Gastroesophageal sphincter (tissue), 4 donors: ENCODE data around the gene APOL4. TPM values are rescaled to one million over a fixed set of nuclear protein-coding genes. Genes with fewer than 3 reads are reported as not detected.

Source experiments
- ATAC-seq: fragments of 150-250 bp; one replicate; pipeline ENCODE4 v1.9.1; 2016; ENCODE audit warnings: mild to moderate bottlenecking, moderate library complexity
- H3K27ac ChIP-seq, 4 donors: fragments of 200-600 bp; sonication (generic) in 3 of 4; 1 replicate in 3 of 4; 2 replicates in 1 of 4; pipeline ENCODE4 v1.5.1; 2016 to 2019
- H3K27me3 ChIP-seq: fragments of 200-600 bp; sonication (generic); one replicate; pipeline ENCODE4 v1.5.1; 2019
- H3K36me3 ChIP-seq, 2 donors: fragments of 200-600 bp; sonication (generic); one replicate each; pipeline ENCODE4 v1.5.1; 2019; ENCODE audit warnings: control low read depth in 1 of 2
- H3K4me1 ChIP-seq, 3 donors: fragments of 200-600 bp; sonication (generic); 1 replicate in 2 of 3; 2 replicates in 1 of 3; pipeline ENCODE4 v1.5.1; 2016 to 2019; ENCODE audit warnings: control low read depth in 2 of 3
- H3K4me3 ChIP-seq, 2 donors: fragments of 200-600 bp; sonication (generic); one replicate each; pipeline ENCODE4 v1.5.1; 2019; ENCODE audit warnings: mild to moderate bottlenecking in 1 of 2, moderate library complexity in 1 of 2
- H3K9me3 ChIP-seq, 3 donors: fragments of 200-600 bp; sonication (generic); one replicate each; pipeline ENCODE4 v1.5.1; 2017 to 2019; ENCODE audit warnings: control low read depth in 2 of 3
- EP300 ChIP-seq: sonication (generic); formaldehyde crosslinking; IDR thresholded peaks from one replicate; pipeline ENCODE4 v1.6.1; 2017; ENCODE audit warnings: antibody characterized with exemption, mild to moderate bottlenecking
- POLR2A ChIP-seq, 2 donors: fragments of 450-650 bp; IDR thresholded peaks; one replicate each; pipeline ENCODE4 v1.6.1; 2017; ENCODE audit warnings: antibody characterized with exemption in 2 of 2, mild to moderate bottlenecking in 2 of 2, moderate library complexity in 1 of 2
- POLR2AphosphoS5 ChIP-seq: sonication (generic); formaldehyde crosslinking; IDR thresholded peaks from one replicate; pipeline ENCODE4 v1.6.1; 2017; ENCODE audit warnings: antibody characterized with exemption
- WGBS, 2 donors: methylation state at CpG; one replicate each; pipeline ENCODE4 v1.1.5; 2018; ENCODE audit warnings: low coverage in 1 of 2; 5-methylcytosine and 5-hydroxymethylcytosine counted together
- total RNA-seq, 4 donors: library from RNA; depleted of rRNA; stranded (reverse); fragments of >200 nt; gene quantifications; one replicate each; pipeline ENCODE4 v1.1.0, GENCODE V29; 2016
- TF ChIP-seq, protein P1 (sequence below), 4 experiments: fragments of 200-600 bp in 2 of 4; fragments of 450-650 bp in 2 of 4; sonication (generic) in 1 of 4; IDR thresholded peaks; one replicate each; pipeline ENCODE4 v1.5.1; 2017 to 2019; ENCODE audit warnings: antibody characterized with exemption in 4 of 4, mild to moderate bottlenecking in 2 of 4, moderate library complexity in 2 of 4

APOL4 gene
- total RNA-seq, 4 donors from 2014 or later, result 1.1 to 18.8 (median 5.4) TPM

DNA sequence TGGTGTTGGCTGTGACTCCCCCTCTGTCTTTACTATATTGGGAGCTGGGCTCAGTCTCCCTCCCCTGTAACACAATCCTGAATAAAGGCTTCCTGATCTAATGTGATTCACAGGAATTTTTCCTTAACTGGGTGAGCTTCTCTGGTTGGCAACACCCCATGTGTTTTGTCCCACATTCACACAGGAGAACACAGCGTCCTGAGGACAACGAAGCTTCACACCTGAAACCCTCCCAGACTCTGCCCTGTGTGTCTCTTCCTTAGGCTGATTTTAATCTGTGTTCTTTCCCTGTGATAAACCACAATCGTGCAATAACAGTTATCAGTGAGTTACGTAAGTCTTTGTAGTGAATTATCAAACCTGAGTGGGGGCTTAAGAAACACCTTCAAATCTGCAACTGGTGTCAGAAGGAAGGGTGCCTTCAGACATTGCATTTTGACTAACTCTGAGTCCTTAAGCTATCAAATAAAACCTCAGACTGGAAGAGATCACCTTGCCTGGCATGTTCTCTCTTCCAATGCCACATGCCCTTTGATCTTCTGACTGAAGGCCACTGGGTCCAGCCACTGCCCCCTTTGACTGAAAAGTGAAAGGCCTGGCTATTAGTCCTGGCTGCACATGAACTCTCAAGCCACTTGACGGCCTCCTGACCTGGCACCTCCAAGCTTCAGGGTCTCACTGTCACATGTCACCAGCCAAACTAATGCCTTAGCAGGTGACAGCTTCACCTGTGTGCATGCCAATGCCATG lies 58.4 kb downstream of the APOL4 start:
- TF ChIP-seq, protein P1, sequence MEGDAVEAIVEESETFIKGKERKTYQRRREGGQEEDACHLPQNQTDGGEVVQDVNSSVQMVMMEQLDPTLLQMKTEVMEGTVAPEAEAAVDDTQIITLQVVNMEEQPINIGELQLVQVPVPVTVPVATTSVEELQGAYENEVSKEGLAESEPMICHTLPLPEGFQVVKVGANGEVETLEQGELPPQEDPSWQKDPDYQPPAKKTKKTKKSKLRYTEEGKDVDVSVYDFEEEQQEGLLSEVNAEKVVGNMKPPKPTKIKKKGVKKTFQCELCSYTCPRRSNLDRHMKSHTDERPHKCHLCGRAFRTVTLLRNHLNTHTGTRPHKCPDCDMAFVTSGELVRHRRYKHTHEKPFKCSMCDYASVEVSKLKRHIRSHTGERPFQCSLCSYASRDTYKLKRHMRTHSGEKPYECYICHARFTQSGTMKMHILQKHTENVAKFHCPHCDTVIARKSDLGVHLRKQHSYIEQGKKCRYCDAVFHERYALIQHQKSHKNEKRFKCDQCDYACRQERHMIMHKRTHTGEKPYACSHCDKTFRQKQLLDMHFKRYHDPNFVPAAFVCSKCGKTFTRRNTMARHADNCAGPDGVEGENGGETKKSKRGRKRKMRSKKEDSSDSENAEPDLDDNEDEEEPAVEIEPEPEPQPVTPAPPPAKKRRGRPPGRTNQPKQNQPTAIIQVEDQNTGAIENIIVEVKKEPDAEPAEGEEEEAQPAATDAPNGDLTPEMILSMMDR (IDR thresholded peaks at IDR 0.05), result no peak
- TF ChIP-seq POLR2AphosphoS5 (no peak), POLR2A (IDR thresholded peaks at IDR 0.05) (no peak), EP300 (no peak)
- 69 to 100% methylated on average over 2 to 4 of the region's 5 CpGs for whole genome bisulfite sequencing, 2 donors

DNA sequence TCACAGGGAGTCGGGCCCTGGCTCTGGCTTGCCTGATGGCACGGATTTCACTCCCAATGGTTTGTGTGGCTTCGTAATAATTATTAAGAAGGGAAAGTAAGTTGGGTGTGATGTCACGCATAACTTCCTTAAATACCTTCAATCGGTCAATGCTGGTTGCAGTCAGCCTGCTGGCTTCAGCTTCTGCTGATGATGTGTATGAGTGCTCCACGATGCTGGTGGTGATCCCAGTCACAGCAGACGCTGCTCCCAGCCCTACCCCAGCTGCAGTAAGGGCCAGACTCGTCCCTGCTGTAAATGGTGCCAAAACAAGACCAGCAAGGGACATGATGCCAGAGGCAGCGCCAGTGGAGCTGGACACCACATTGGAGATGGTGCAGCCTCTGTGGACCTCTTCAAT lies 60.1 kb downstream of the APOL4 start:
- peaks cover 0 to 50% of the 10 kb centered on the region in 2 donors for H3K36me3 ChIP-seq
- WGBS, 2 donors, result 94% methylated on average over 5 of the region's 9 CpGs; no CpG with 5 or more reads in 1 of the 2 donors

More for the DNA sequence above, 58.4 kb downstream of the APOL4 start:
- H3K36me3 ChIP-seq, result peaks cover 0 to 64% of the 10 kb centered on the region in 2 donors
- no peak overlapping the region for H3K4me3 ChIP-seq
- no peak overlapping the region for H3K27ac ChIP-seq
- ATAC-seq, result no peak
- H3K9me3 ChIP-seq, result no peaks in the 10 kb centered on the region
- no peaks in the 10 kb centered on the region for H3K27me3 ChIP-seq
- peaks cover 0 to 28% (median 6%) of the 10 kb centered on the region in 3 donors for H3K4me1 ChIP-seq

More for the DNA sequence above, 60.1 kb downstream of the APOL4 start:
- H3K4me1 ChIP-seq, result peaks cover 0 to 12% (median 3%) of the 10 kb centered on the region in 3 donors
- ATAC-seq, result no peak
- no peak for TF ChIP-seq POLR2A (IDR thresholded peaks at IDR 0.05)
- TF ChIP-seq POLR2AphosphoS5, result no peak
- no peak for TF ChIP-seq EP300
- TF ChIP-seq, protein P1 (IDR thresholded peaks at IDR 0.05), result no peak
- H3K9me3 ChIP-seq, result no peaks in the 10 kb centered on the region
- H3K27ac ChIP-seq, result no peak overlapping the region
- no peaks in the 10 kb centered on the region for H3K27me3 ChIP-seq
- H3K4me3 ChIP-seq, result no peak overlapping the region

Other genes starting within 250 kb of the APOL4 start
- gene RBFOX2, start 173.0 kb downstream of the APOL4 start, total RNA-seq, result 100 to 1,000 TPM; 120 to 197 (median 169) TPM
- gene APOL3, start 41.1 kb downstream of the APOL4 start, total RNA-seq, result 10 to 100 TPM; 35.5 to 80.5 (median 41.6) TPM
- 10 to 100 TPM; 29.1 to 40.9 (median 35.0) TPM for gene APOL2, start 37.7 kb upstream of the APOL4 start, total RNA-seq
- gene APOL1, start 51.3 kb upstream of the APOL4 start, total RNA-seq, result 10 to 100 TPM in 3 of 4 donors, 1 to 10 TPM in 1; 10.0 to 53.7 (median 26.0) TPM
- 100 to 1,000 TPM; 304 to 366 (median 322) TPM for gene MYH9, start 186.2 kb upstream of the APOL4 start, total RNA-seq